ENCODE results near the gene ISM2. TPM values are rescaled to one million over a fixed set of nuclear protein-coding genes. Genes with fewer than 3 reads are reported as not detected.

The ISM2 gene
- total RNA-seq, 2 donors from 2014 or later = not detected

DNA sequence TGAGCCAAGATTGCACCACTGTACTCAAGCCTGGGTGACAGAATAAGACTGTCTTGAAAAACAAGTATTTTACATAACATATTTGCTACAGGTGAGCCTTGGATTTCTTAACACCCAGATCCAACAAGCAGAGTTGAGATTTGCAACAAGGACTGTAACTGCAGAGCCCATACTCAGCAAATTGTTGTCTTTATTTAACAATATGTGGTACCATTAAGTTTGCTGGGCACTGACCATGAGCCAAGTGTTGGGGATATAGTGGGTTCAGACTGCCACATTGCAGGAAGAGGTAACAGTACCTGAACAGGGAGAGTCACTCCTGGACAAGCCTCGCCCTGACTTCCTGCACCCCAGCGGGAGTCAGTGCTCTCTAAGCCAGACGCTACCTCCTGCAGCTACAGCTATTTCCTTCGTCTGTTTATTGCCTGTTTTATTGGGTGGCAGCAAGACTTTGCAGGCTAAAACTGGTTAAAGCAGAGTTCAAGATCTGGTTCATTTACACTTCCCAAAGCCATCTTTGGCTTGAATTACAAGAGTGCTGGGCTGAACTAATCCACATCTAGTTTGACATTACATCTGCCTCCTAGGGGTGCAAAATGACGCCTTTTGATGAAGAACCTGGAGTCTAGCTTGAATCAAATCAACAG lies 28.3 kb downstream of the ISM2 start:
- no peaks in the 10 kb centered on the region for H3K4me1 Mint-ChIP-seq
- no peak overlapping the region for H3K4me3 Mint-ChIP-seq
- H3K36me3 Mint-ChIP-seq (ENCODE audit: low read depth) = no peaks in the 10 kb centered on the region
- no peak for DNase-seq
- H3K27ac Mint-ChIP-seq = no peak overlapping the region
- ATAC-seq = no peak
- peaks cover 7% of the 10 kb centered on the region for H3K27me3 Mint-ChIP-seq
- H3K9me3 ChIP-seq (ENCODE audit: control insufficient read depth, low read length, poor library complexity, severe bottlenecking) = no peaks in the 10 kb centered on the region

DNA sequence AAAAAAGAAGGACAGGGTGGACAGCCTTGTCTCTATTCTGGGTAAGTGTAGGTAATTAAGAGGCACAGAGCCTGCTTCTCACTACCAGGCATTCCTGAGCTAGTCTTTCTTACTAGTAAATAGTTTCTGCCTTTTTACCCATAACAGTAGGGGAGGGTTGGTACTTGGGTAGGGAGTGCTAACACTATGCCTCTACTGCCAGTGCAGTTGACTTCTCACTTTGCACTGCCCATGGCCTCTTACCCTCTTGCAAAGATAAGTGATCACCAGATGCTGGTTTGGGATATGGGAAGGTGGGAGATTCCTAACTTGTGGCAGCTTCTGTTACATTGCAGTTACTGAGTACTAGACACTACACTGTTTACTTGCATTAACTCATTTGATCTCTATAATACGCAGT lies 29.1 kb downstream of the ISM2 start:
- Mint-ChIP-seq H3K27ac (no peak overlapping the region), H3K27me3 (peaks cover 5% of the 10 kb centered on the region)
- no peak for ATAC-seq

DNA sequence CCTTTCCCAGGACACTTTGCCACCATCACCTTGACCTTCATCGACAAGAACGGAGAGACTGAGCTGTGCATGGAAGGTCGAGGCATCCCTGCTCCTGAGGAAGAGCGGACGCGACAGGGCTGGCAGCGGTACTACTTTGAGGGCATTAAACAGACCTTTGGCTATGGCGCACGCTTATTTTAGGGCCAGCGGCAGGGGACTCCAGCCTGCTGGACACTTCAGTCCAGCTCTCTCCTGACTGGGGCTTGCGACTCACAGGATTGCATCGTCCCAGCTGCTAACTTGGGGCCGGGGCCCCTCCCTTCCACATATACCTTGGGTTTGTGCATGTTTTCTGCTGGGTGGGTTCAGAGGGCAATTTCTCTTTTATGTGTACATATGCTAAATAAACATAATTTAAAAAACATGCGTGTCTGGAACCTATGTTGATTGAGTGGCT lies 29.5 kb downstream of the ISM2 start:
- Mint-ChIP-seq H3K36me3 (ENCODE audit: low read depth) (no peaks in the 10 kb centered on the region), H3K27me3 (peaks cover 2% of the 10 kb centered on the region), H3K27ac (no peak overlapping the region), H3K4me3 (no peak overlapping the region), H3K4me1 (no peaks in the 10 kb centered on the region)
- no peaks in the 10 kb centered on the region for H3K9me3 ChIP-seq (ENCODE audit: control insufficient read depth, low read length, poor library complexity, severe bottlenecking)
- DNase-seq (no peak), ATAC-seq (no peak)

More for the DNA sequence above, 29.1 kb downstream of the ISM2 start:
- no peaks in the 10 kb centered on the region for H3K9me3 ChIP-seq (ENCODE audit: control insufficient read depth, low read length, poor library complexity, severe bottlenecking)
- H3K36me3 Mint-ChIP-seq (ENCODE audit: low read depth) = no peaks in the 10 kb centered on the region
- no peaks in the 10 kb centered on the region for H3K4me1 Mint-ChIP-seq
- no peak for DNase-seq
- H3K4me3 Mint-ChIP-seq = no peak overlapping the region

DNA sequence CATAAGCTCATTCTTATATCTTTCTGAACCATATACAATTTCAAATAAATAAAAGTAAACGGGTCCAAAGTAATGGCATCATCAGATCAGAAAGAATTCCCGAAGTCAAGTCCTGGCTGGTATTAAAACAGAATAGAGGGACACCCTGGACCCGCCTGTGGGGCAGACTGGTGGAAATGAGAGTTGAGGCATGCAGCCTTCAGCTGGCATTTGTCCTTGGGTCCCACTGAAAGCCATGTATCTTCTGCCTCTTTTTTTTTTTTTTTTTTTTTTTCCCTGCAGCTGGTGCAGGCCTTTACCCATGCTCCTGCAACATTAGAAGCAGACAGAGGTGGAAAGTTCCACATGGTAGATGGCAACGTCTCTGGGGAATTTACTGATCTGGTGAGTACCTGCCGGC lies 30.8 kb downstream of the ISM2 start:
- H3K4me1 Mint-ChIP-seq = no peaks in the 10 kb centered on the region
- H3K27me3 Mint-ChIP-seq = no peaks in the 10 kb centered on the region
- DNase-seq = no peak
- H3K27ac Mint-ChIP-seq = no peak overlapping the region
- no peak for ATAC-seq
- no peaks in the 10 kb centered on the region for H3K36me3 Mint-ChIP-seq (ENCODE audit: low read depth)
- no peaks in the 10 kb centered on the region for H3K9me3 ChIP-seq (ENCODE audit: control insufficient read depth, low read length, poor library complexity, severe bottlenecking)
- H3K4me3 Mint-ChIP-seq = no peak overlapping the region

DNA sequence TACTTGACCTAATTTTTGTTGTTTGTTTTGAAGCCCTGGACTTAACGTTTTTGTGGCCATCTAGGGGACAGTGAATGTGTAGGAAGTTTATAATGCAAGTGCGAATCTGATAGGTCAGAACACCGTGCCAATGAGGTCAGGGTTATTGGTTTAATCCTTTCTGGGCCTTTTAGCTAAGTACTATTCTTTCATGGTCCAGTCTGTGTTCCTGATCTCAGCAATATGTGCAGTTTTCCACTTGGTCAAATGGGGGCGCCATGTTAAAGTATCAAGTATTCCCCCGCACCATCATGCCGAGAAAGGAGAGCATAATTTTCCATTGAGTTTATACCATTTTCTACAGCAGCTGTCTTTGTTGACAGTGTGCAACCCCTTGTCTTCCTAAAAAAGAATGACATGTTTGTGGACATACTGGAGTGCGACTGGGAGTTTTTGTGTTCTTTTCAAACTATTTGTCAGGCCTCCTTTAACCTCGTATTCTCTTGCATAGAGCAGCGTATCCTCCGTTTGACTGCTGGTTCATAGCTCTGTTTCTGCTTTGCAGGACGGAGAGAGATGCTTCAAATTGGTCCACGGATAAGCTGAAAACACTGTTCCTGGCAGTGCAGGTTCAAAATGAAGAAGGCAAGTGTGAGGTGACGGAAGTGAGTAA lies 39.4 kb downstream of the ISM2 start:
- DNase-seq (peak in 2 of 3 donors; percentile 18 to 44), ATAC-seq (no peak)
- Mint-ChIP-seq H3K4me3 (peak overlapping the region; percentile 100), H3K27me3 (no peaks in the 10 kb centered on the region), H3K27ac (peak overlapping the region; percentile 97), H3K4me1 (peaks cover 29% of the 10 kb centered on the region), H3K36me3 (ENCODE audit: low read depth) (peaks cover 5% of the 10 kb centered on the region)
- no peaks in the 10 kb centered on the region for H3K9me3 ChIP-seq (ENCODE audit: control insufficient read depth, low read length, poor library complexity, severe bottlenecking)

DNA sequence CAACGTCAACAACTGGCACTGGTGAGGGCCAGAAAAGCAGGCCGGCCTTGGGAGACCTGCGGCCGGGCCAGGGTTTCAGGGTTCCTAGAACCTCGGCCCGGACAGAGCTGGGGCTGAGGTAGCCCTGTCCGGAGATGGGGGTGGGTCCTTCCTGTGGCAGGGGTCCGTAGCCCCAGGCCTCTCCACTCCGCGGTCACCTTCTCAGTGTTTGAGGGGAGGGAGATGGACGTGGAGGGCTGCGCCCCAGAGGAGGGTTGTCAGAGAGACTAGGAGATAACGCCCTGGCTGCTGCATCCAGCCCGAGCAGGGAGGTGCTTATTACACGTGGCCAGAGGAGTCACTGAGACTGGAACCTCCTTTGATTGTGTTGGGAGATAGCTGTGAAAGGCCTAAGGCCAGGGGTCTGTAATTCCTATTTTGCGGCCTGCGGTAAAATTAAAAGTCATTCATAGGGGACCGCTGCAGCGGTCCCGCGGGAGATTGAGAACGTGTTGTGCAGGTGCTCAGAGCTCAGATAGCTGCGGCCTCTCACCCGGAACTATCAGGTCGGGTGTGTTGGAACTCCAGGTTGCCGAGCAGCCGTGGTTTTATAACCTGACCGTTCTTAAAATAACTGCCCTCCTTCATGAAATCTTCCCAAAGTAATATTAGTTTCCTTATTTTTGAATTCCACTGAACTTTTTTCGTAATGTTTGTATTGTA lies 40.2 kb downstream of the ISM2 start:
- Mint-ChIP-seq H3K4me1 (peaks cover 29% of the 10 kb centered on the region), H3K4me3 (peak overlapping the region; percentile 100), H3K27me3 (no peaks in the 10 kb centered on the region), H3K27ac (peak overlapping the region; percentile 97), H3K36me3 (ENCODE audit: low read depth) (peaks cover 5% of the 10 kb centered on the region)
- ATAC-seq = no peak
- H3K9me3 ChIP-seq (ENCODE audit: control insufficient read depth, low read length, poor library complexity, severe bottlenecking) = no peaks in the 10 kb centered on the region
- DNase-seq = no peak

DNA sequence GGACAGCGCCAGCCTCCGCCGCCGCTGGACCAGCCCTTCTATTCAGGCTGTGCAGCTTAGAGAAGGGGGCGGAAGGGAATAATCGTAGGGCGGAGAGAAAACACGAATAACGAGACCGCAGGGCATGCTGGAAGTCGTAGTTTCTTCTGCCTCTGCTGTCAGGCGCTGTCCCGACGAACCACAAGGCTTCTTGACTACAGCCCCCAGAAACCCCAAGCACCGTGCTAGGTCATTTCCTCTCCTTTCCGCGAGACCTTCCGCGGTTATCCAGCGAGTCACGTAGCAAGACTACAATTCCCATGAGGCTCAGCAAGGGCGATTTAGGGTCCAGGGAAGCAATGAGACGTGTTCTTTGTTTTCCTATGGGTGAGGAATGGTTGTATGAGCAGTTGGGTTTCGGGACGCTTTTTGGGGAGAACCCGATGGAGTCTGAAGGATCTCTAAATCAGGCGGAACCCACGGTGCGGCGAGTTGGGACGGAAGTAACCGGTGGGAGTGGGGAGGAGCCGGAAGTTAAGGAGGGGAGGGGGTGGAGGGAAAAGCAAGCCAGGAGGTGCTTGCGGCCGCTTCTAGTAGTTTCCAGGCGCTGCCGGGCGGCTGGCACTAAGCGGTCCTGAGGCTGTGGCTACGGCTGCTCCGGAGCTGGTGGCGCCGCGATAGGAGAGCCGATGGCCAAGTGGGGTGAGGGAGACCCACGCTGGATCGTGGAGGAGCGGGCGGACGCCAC lies 40.9 kb downstream of the ISM2 start, which contains the start of the genes AHSA1 and VIPAS39:
AHSA1 (plus strand) TSS at position 572 of the 727 bp plus-strand sequence; CDS start at position 669, 97 bp downstream.
VIPAS39 (minus strand) TSS at position 80 of the 727 bp plus-strand sequence. CDS start 3,499 bp downstream, outside the sequence.
- Mint-ChIP-seq H3K27me3 (no peaks in the 10 kb centered on the region), H3K36me3 (ENCODE audit: low read depth) (peaks cover 9% of the 10 kb centered on the region), H3K27ac (peak within 1 kb of the TSS; percentile 97), H3K4me3 (peak within 1 kb of the TSS; percentile 100), H3K4me1 (peaks cover 32% of the 10 kb centered on the region)
- no peaks in the 10 kb centered on the region for H3K9me3 ChIP-seq (ENCODE audit: control insufficient read depth, low read length, poor library complexity, severe bottlenecking)
- DNase-seq = peak; percentile 77 to 88 (median 81)
- ATAC-seq = peak; percentile 96

DNA sequence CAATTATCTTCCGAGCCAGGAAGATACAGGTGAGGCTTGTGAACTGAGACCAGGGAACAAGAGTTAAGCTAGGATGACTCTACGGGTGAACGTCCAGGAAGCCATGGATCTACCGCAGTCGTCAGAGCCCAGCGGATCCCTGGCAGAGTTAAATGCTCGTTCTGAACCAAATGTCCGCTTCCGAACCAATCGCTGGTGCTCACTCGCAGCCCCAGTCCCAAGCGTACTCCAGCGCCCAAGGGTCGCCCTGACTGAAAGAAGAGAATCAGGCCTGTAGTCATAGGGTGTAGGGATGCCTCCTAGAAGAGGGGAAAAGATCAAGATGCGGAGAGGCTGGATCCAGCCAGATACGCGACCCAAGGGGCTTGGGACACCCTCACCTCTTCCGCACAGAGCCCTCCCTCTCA lies 41.5 kb downstream of the ISM2 start:
- DNase-seq (no peak), ATAC-seq (peak; percentile 12)
- Mint-ChIP-seq H3K27ac (peak overlapping the region; percentile 97), H3K36me3 (ENCODE audit: low read depth) (peaks cover 9% of the 10 kb centered on the region), H3K4me1 (peaks cover 32% of the 10 kb centered on the region), H3K4me3 (peak overlapping the region; percentile 100), H3K27me3 (no peaks in the 10 kb centered on the region)
- H3K9me3 ChIP-seq (ENCODE audit: control insufficient read depth, low read length, poor library complexity, severe bottlenecking) = no peaks in the 10 kb centered on the region

DNA sequence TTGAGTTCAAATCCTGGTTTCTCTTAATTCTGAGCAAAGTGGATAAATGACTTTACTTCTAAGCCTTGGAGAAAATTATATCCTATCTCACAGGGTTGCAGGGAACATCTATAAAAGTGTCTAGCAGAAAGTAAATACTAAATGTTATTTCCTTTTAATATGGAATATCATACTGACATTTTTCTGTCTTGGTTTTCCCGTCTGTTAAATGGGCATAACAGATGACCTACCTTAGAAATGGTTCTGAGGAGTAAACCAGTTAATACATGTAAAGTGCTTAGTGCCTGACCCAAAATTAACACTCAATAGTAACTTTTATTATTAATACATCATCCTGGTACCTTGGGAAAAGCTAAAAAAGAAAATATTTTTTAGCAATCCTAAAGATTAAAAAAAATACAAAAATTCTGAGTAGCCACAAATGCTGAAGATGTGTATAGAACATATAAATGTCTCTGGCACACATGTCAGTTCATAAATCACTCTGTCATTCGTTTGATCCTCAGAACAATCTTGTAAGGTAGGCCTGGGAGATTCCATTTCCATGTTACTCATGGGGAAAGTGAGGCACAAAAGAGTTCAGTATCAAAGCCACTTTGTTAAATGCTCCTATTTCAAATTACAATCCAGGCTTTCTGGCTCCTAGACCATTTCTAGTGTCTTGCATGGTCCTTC lies 42.5 kb downstream of the ISM2 start:
- no peaks in the 10 kb centered on the region for H3K27me3 Mint-ChIP-seq
- H3K27ac Mint-ChIP-seq = peak overlapping the region; percentile 97
- ATAC-seq (no peak), DNase-seq (no peak)
- H3K4me3 Mint-ChIP-seq = peak overlapping the region; percentile 100
- H3K9me3 ChIP-seq (ENCODE audit: control insufficient read depth, low read length, poor library complexity, severe bottlenecking) = no peaks in the 10 kb centered on the region
- H3K36me3 Mint-ChIP-seq (ENCODE audit: low read depth) = peaks cover 9% of the 10 kb centered on the region
- H3K4me1 Mint-ChIP-seq = peaks cover 32% of the 10 kb centered on the region

DNA sequence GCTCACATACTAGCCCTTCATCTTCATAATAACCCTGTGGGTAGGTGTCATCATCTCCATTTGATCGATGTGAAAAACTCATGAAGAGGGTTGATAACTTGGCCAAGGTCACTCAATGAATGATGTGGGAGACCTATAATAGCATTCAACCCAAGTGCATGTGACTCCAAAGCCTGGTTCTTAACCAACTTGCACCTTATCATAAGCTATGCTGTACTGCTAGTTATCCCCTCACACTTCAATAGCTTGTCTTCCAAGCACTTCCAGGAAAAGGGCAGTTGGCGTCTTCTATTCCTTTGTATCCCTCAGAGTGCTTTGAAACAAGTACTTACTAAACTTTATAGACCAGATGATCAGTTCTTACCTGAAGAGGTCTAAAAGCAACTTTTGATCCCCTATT lies 56.4 kb downstream of the ISM2 start:
- DNase-seq (no peak), ATAC-seq (no peak)
- no peak overlapping the region for H3K4me3 Mint-ChIP-seq
- H3K27me3 Mint-ChIP-seq = no peaks in the 10 kb centered on the region
- peaks cover under 1% of the 10 kb centered on the region for H3K4me1 Mint-ChIP-seq
- peaks cover 8% of the 10 kb centered on the region for H3K36me3 Mint-ChIP-seq (ENCODE audit: low read depth)
- H3K9me3 ChIP-seq (ENCODE audit: control insufficient read depth, low read length, poor library complexity, severe bottlenecking) = no peaks in the 10 kb centered on the region
- H3K27ac Mint-ChIP-seq = no peak overlapping the region

DNA sequence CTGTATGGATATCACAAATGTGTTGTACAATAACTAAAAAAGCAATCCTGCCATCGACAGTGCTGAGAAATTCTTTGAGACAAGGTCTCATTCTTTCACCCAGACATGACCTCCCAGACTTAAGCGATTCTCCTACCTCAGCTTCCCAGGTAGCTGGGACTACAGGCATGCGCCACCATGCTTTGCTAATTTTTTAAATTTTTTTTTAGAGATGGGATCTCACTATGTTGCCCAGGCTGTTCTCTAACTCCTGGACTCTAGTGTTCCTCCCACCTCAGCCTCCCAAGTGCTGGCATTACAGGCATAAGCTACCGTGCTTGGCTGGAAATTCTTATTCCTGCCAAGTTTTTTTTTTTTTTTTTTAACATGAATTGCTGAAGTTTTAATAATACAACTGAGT lies 58.8 kb downstream of the ISM2 start:
- DNase-seq = no peak
- H3K36me3 Mint-ChIP-seq (ENCODE audit: low read depth) = peaks cover 16% of the 10 kb centered on the region

DNA sequence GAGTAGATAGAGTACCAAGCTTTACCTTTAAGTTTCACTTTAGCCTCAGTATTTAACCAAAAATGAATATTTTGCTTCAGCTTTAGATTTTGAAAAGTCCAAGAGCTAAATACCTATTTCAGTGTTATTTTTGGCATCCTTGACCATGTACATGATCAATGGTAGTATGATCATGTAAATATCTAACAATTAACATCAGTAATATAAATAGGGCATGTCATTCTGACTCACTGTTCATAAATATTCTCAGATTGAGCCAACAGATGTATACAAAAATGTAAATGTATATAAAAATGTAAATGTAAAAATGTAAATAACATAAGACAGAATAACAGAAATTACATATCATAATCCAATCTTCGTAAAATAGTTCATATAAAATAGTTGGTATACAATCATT lies 60.0 kb downstream of the ISM2 start:
- peaks cover 21% of the 10 kb centered on the region for H3K36me3 Mint-ChIP-seq (ENCODE audit: low read depth)
- no peak for DNase-seq
- H3K27ac Mint-ChIP-seq = no peak overlapping the region
- H3K9me3 ChIP-seq (ENCODE audit: control insufficient read depth, low read length, poor library complexity, severe bottlenecking) = no peaks in the 10 kb centered on the region
- ATAC-seq = no peak
- H3K4me1 Mint-ChIP-seq = no peaks in the 10 kb centered on the region
- H3K27me3 Mint-ChIP-seq = no peaks in the 10 kb centered on the region
- no peak overlapping the region for H3K4me3 Mint-ChIP-seq

More for the DNA sequence above, 58.8 kb downstream of the ISM2 start:
- Mint-ChIP-seq H3K27me3 (no peaks in the 10 kb centered on the region), H3K4me1 (no peaks in the 10 kb centered on the region), H3K4me3 (no peak overlapping the region), H3K27ac (no peak overlapping the region)
- no peaks in the 10 kb centered on the region for H3K9me3 ChIP-seq (ENCODE audit: control insufficient read depth, low read length, poor library complexity, severe bottlenecking)
- no peak for ATAC-seq
